8988T (cell line): Measurements from ENCODE around the gene NBEAL2.

Source experiments
- DNase-seq: peaks from one replicate; pipeline ENCODE4 v3.0.0; 2011

The NBEAL2 gene

GRCh38 chr3:46986782-46987310 is 7.4 kb downstream of the NBEAL2 start:
- no peak for DNase-seq

DNA sequence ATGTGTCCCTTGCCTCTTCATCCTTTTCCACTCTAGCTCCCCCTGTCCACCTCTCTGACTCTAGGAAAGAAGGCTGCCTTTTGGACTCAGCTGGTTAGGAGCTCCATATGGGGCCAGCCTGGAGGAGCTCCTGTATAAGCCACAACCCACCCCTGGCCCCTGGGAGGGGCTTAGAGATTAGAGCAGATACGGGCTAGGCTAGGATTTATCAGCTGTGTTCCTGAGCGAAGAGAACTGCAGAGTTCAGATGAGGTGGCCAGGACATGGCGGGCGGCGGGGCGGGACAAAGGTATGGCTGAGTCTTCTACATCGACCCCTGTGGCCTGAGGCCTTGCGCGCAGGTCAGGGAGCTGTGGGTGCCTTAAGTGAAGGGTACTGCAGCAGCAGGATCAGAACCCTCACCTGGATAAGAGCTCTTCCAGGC is 7.9 kb downstream of the NBEAL2 start:
- no peak for DNase-seq

- no peak for DNase-seq
These were observed 8.4 kb downstream of the NBEAL2 start for GRCh38 chr3:46987743-46988401.

- no peak for DNase-seq
These were observed 9.2 kb downstream of the NBEAL2 start for GRCh38 chr3:46988616-46989015.

- no peak for DNase-seq
These were observed 9.8 kb downstream of the NBEAL2 start for GRCh38 chr3:46989146-46989810.

GRCh38 chr3:46990573-46991374 is 11.3 kb downstream of the NBEAL2 start:
- no peak for DNase-seq

GRCh38 chr3:46991406-46992165 is 12.1 kb downstream of the NBEAL2 start:
- no peak for DNase-seq

GRCh38 chr3:46992231-46992630 is 12.8 kb downstream of the NBEAL2 start:
- no peak for DNase-seq

- DNase-seq = no peak
These were observed 13.8 kb downstream of the NBEAL2 start for GRCh38 chr3:46993292-46993691.

DNA sequence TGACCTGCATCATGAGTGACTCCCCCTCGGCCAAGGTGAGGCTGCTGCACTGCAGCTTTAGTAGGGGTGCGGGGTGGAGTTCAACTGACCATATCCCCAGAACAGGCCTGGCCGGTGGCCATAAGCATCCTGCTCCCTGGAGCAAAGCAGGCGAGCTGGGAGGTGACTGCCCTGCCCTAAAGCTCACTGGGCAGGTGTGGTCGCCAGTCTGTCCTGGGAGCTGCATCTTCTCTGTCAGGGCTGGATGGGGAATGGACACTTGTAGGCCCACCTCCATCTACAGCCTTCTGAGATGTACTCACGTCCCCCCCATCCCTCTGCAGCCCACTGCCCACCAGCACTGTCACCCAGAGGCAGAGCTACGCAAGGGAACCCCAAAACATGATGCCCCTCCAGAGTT is 14.5 kb downstream of the NBEAL2 start:
- DNase-seq = no peak

DNA sequence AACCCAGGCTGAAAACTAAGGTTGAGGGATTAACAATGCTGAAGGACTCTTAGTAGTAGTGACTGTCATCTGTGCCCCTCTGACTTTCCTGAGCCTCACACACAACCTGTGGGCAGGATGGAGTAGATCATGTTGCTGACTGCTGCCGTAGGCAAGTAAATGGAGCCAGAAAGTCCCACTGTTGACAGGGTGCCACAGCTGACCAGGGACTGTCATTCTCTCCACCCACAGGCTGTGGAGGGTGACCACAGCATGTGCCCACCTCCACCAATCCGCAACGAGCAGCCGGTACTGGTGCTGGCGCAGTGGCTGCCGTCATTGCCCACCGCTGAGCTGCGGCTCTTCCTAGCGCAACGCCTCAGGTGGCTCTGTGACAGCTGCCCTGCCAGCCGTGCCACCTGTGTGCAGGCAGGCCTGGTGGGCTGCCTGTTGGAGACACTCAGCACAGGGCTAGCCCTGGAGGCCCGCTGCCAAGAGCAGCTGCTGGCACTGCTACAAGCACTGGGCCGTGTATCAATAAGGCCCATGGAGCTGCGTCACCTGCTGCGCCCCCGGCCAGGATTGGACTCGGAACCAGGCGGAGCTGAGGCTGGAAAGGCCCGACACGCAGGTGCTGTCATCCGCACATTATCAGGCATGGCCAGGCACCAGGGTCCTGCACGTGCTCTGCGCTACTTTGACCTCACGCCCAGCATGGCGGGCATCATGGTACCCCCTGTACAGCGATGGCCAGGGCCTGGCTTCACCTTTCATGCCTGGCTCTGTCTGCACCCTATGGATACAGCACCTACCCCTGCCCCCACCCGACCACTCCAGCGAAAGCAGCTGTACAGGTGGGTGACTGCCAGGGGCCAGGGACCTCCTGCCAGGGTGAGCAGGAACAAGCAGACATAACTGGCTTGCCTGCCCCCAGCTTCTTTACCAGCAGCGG is 15.6 kb downstream of the NBEAL2 start:
- DNase-seq = no peak

DNA sequence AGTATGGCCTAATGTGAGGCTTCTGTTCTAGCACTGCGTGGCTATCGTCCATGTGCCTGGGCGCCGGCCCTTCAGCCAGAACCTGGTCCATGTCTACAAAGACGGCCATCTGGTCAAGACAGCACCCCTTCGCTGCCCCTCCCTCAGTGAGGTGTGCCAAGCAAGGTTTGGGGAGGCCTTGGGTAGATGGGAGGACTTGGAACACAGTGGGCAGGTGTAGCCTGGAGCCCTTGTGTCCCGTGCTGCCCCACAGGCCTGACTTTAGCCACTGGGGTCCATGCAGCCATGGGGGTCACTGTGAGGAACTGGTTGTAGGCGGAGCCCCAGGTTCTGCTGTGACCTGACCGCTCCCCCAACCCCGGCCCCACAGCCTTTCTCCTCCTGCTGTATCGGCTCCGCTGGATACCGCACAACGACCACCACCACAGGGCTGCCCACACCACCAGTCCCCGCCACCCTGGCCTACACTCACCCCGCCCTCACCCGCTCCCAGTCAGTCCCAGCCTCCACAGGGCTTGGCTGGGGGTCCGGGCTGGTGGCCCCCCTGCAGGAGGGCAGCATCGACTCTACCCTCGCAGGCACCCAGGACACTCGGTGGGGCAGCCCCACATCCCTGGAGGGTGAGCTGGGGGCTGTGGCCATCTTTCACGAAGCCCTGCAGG is 16.6 kb downstream of the NBEAL2 start:
- no peak for DNase-seq

DNA sequence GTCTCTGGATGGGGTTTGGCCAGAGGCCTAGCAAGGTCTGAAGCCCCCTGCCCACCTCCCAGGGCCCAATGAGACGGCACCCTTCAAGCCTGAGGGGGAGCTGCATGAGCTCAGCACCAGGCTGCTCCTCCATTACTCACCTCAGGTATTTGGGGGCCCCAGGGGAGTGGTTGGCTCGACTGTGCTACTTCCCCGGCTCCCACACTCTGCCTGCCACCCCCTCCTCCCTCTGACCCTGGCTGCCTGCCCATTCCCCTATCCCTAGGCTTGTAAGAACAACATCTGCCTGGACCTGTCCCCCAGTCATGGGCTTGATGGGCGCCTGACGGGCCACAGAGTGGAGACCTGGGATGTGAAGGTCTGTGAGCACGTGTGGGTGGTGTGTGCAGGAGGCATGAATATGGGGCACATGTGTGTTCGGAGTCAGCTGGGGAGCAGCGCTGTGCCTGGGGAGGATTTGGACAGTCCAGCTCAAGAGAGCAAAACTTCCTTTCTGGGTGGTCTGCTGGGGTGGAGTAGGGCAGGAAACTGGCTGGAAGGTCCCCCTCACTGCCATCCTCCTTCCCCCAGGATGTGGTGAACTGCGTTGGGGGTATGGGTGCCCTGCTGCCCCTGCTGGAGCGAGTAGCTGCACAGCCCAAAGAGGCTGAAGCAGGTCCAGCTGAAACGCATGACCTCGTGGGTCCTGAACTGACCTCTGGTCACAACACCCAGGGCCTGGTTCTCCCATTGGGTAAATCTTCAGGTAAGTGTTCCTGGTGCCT is 17.4 kb downstream of the NBEAL2 start:
- DNase-seq = no peak

DNA sequence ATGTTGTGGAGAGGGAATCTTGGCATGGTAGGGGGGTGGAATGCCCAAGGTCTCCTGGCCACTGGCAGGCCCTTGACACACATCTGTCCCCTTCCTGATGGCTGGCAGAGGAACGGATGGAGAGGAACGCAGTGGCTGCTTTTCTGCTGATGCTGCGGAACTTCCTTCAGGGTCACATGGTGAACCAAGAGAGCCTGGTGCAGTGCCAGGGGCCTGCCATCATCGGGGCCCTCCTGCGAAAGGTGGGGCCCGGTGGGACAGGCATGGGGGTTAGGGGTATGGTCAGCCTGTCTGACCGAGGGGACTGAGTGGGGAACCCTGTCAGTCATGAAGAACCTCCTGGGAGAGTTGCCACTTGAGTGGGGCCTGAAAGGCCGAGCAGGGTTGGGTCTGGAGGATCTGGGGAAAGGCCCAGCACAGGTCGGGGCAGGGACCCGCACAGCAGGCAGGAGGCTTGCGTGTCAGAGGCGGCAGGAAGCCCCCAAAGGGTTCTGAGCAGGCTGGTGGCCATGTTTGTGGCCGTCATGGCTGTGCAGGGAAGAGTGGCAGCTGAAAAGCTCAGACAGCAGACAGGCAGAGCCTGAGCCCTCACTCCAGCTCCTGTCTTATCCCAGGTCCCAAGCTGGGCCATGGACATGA is 18.1 kb downstream of the NBEAL2 start:
- no peak for DNase-seq

GRCh38 chr3:46998121-46998851 is 18.8 kb downstream of the NBEAL2 start:
- peak; percentile 100 for DNase-seq

- DNase-seq = no peak
These were observed 19.5 kb downstream of the NBEAL2 start for GRCh38 chr3:46998852-46999515.

DNA sequence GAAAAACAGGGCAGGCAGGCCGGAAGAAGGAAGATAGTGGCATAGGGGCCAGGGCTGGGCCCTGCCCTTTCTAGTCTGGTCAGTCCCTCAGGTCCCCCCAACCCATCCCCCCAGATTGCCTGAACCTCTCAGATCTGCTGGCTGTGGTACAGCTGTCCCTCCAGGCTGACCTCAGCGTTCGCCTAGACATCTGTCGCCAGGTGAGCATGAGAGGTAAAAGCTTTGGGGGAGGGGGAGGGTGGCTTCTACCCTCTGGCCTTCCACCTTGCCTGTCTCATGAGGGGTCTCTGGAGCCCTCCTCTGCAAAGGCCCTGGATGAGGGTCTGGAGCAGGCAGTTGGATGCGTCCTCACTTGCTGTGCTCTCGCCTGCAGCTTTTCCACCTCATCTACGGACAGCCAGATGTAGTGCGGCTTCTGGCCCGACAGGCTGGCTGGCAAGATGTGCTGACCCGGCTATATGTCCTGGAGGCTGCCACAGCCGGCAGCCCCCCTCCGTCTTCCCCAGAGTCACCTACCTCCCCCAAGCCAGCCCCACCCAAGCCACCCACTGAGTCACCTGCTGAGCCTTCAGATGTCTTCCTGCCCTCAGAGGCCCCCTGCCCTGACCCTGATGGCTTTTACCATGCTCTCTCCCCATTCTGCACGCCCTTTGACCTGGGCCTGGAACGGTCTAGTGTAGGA is 20.2 kb downstream of the NBEAL2 start:
- no peak for DNase-seq
